GM23338 (cell line): ENCODE data around the gene PSMB3. TPM values are rescaled to one million over a fixed set of nuclear protein-coding genes. Genes with fewer than 3 reads are reported as not detected.
A peak's percentile ranks its signal among the peaks of the same experiment; 100 is the strongest.

Source experiments
- CREB1 ChIP-seq: fragments of 250-450 bp; sonication (Bioruptor Pico); IDR thresholded peaks from 2 replicates; pipeline ENCODE4 v1.5.0; 2020; ENCODE audit warnings: low read depth, mild to moderate bottlenecking, moderate library complexity
- JUNB ChIP-seq: IDR thresholded peaks from one replicate; pipeline ENCODE4 v1.6.1; 2016; ENCODE audit warnings: antibody characterized with exemption; ENCODE audit not compliant: unreplicated experiment
- NANOG ChIP-seq: IDR thresholded peaks from 2 replicates; pipeline ENCODE4 v1.6.1; 2016; ENCODE audit warnings: antibody characterized with exemption, borderline replicate concordance
- POLR2AphosphoS5 ChIP-seq: IDR thresholded peaks from 2 replicates; pipeline ENCODE4 v1.6.1; 2016; ENCODE audit warnings: antibody characterized with exemption, low read depth
- ZNF114 ChIP-seq: fragments of 250-450 bp; sonication (Bioruptor Pico); IDR thresholded peaks from 2 replicates; pipeline ENCODE4 v1.5.0; 2020; ENCODE audit warnings: mild to moderate bottlenecking, moderate library complexity
- ZNF331 ChIP-seq: fragments of 250-450 bp; sonication (Bioruptor Pico); IDR thresholded peaks from 2 replicates; pipeline ENCODE4 v1.5.0; 2020; ENCODE audit warnings: low read depth, mild to moderate bottlenecking, moderate library complexity
- polyA plus RNA-seq: library from polyadenylated mRNA; unstranded; fragments of >200 nt; fragmentation: Nextera tagmentation; extraction: Ambion mirVana; gene quantifications from 2 replicates; pipeline ENCODE4 v1.2.1, GENCODE V29; 2016
- total RNA-seq: library from RNA; depleted of rRNA; stranded (reverse); fragments of >200 nt; shearing (Covaris generic); gene quantifications from 2 replicates; pipeline ENCODE4 v1.2.3, GENCODE V29; 2014
- TF ChIP-seq, protein P1 (sequence below): fragments of 250-450 bp; sonication (Bioruptor Pico); IDR thresholded peaks from 2 replicates; pipeline ENCODE4 v1.5.0; 2020; ENCODE audit warnings: mild to moderate bottlenecking, moderate library complexity
- TF ChIP-seq, protein P2 (sequence below), 2 experiments: fragments of 200-600 bp in 1 of 2; sonication (generic) in 1 of 2; conservative IDR thresholded peaks; 2 replicates each; pipeline versions ENCODE4 v1.5.1 to v1.6.1; 2016 to 2017; ENCODE audit warnings: antibody characterized with exemption in 2 of 2, low read depth in 2 of 2, mild to moderate bottlenecking in 2 of 2, moderate library complexity in 1 of 2
- TF ChIP-seq, protein P3 (sequence below): IDR thresholded peaks from 2 replicates; pipeline ENCODE4 v1.6.1; 2016; ENCODE audit warnings: antibody characterized with exemption

PSMB3 gene
- total and polyA plus RNA-seq, 2 experiments from 2014 or later, result 250 to 523 TPM

DNA sequence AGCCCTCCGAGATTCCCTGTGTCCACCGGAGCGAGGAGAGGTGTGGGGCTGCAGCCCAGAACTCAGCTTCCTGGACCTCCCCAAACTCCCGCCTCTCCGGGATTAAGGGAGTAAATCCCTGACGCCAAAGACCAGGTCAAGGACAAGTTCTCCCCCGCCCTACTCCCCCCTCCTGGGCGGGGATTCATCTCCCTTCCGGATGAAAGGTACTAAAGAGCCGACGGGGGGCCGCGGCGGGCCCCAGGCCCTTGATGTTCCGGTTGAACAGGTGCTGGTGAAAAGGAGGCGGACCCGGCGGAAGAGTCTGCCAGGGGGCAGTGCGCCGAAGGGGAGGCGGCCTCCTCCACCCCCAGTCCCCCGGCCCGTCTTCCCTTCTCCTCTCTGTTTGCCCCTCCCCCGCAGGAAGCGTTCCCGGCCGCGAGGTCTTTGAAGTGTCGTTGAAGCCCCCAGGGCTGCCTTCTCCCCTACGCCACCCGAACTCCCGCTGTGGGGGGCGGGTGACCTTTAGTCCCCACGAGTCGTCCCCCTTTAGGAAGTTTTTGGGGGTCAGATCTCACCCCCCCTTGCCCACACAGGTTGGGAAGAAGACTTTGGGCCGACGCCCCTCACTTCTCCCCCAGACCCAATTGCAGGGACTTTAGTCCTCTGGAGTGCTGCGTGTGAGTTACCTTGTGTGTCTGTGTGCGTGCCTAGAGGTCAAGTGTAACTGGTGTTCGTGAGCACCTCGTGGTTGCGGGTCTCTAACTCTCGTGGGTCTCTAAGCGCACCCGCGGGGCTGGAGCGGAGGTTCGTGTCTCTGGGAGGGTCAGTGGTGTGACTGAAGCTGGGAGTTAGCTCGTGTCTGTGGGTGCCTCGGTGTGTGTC, 48.6 kb upstream of the PSMB3 start (continued):
- TF ChIP-seq, protein P1, sequence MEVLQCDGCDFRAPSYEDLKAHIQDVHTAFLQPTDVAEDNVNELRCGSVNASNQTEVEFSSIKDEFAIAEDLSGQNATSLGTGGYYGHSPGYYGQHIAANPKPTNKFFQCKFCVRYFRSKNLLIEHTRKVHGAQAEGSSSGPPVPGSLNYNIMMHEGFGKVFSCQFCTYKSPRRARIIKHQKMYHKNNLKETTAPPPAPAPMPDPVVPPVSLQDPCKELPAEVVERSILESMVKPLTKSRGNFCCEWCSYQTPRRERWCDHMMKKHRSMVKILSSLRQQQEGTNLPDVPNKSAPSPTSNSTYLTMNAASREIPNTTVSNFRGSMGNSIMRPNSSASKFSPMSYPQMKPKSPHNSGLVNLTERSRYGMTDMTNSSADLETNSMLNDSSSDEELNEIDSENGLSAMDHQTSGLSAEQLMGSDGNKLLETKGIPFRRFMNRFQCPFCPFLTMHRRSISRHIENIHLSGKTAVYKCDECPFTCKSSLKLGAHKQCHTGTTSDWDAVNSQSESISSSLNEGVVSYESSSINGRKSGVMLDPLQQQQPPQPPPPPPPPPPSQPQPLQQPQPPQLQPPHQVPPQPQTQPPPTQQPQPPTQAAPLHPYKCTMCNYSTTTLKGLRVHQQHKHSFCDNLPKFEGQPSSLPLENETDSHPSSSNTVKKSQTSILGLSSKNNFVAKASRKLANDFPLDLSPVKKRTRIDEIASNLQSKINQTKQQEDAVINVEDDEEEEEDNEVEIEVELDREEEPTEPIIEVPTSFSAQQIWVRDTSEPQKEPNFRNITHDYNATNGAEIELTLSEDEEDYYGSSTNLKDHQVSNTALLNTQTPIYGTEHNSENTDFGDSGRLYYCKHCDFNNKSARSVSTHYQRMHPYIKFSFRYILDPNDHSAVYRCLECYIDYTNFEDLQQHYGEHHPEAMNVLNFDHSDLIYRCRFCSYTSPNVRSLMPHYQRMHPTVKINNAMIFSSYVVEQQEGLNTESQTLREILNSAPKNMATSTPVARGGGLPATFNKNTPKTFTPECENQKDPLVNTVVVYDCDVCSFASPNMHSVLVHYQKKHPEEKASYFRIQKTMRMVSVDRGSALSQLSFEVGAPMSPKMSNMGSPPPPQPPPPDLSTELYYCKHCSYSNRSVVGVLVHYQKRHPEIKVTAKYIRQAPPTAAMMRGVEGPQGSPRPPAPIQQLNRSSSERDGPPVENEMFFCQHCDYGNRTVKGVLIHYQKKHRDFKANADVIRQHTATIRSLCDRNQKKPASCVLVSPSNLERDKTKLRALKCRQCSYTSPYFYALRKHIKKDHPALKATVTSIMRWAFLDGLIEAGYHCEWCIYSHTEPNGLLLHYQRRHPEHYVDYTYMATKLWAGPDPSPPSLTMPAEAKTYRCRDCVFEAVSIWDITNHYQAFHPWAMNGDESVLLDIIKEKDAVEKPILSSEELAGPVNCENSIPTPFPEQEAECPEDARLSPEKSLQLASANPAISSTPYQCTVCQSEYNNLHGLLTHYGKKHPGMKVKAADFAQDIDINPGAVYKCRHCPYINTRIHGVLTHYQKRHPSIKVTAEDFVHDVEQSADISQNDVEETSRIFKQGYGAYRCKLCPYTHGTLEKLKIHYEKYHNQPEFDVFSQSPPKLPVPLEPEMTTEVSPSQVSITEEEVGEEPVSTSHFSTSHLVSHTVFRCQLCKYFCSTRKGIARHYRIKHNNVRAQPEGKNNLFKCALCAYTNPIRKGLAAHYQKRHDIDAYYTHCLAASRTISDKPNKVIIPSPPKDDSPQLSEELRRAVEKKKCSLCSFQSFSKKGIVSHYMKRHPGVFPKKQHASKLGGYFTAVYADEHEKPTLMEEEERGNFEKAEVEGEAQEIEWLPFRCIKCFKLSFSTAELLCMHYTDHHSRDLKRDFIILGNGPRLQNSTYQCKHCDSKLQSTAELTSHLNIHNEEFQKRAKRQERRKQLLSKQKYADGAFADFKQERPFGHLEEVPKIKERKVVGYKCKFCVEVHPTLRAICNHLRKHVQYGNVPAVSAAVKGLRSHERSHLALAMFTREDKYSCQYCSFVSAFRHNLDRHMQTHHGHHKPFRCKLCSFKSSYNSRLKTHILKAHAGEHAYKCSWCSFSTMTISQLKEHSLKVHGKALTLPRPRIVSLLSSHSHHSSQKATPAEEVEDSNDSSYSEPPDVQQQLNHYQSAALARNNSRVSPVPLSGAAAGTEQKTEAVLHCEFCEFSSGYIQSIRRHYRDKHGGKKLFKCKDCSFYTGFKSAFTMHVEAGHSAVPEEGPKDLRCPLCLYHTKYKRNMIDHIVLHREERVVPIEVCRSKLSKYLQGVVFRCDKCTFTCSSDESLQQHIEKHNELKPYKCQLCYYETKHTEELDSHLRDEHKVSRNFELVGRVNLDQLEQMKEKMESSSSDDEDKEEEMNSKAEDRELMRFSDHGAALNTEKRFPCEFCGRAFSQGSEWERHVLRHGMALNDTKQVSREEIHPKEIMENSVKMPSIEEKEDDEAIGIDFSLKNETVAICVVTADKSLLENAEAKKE (CRISPR knock-in tag), result no peak
- TF ChIP-seq ZNF114 (CRISPR knock-in tag), result no peak
- no peak for TF ChIP-seq ZNF331 (CRISPR knock-in tag)
- TF ChIP-seq, protein P2, sequence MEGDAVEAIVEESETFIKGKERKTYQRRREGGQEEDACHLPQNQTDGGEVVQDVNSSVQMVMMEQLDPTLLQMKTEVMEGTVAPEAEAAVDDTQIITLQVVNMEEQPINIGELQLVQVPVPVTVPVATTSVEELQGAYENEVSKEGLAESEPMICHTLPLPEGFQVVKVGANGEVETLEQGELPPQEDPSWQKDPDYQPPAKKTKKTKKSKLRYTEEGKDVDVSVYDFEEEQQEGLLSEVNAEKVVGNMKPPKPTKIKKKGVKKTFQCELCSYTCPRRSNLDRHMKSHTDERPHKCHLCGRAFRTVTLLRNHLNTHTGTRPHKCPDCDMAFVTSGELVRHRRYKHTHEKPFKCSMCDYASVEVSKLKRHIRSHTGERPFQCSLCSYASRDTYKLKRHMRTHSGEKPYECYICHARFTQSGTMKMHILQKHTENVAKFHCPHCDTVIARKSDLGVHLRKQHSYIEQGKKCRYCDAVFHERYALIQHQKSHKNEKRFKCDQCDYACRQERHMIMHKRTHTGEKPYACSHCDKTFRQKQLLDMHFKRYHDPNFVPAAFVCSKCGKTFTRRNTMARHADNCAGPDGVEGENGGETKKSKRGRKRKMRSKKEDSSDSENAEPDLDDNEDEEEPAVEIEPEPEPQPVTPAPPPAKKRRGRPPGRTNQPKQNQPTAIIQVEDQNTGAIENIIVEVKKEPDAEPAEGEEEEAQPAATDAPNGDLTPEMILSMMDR (conservative IDR thresholded peaks at IDR 0.05; ENCODE audit: low read depth in 2 of 2), result no peak
- TF ChIP-seq JUNB, result no peak
- peak; percentile 62 for TF ChIP-seq POLR2AphosphoS5
- peak; percentile 34; the same call in 1 of the 2 replicates for TF ChIP-seq CREB1
- no peak for TF ChIP-seq NANOG
- TF ChIP-seq, protein P3, sequence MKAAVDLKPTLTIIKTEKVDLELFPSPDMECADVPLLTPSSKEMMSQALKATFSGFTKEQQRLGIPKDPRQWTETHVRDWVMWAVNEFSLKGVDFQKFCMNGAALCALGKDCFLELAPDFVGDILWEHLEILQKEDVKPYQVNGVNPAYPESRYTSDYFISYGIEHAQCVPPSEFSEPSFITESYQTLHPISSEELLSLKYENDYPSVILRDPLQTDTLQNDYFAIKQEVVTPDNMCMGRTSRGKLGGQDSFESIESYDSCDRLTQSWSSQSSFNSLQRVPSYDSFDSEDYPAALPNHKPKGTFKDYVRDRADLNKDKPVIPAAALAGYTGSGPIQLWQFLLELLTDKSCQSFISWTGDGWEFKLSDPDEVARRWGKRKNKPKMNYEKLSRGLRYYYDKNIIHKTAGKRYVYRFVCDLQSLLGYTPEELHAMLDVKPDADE, result 0 out of 2 replicates have a peak, but pooled peaks have one; percentile 20
